ENCODE measurements around the gene FNDC3B. TPM values are rescaled to one million over a fixed set of nuclear protein-coding genes. Genes with fewer than 3 reads are reported as not detected.
A peak's percentile ranks its signal among the peaks of the same experiment; 100 is the strongest.

FNDC3B gene
- total and polyA plus RNA-seq, 12 donors: 9.7 to 118 (median 85.0) TPM

- peak; percentile 50 to 85 (median 75) for TF ChIP-seq CTCF (IDR thresholded peaks at IDR 0.05)
- Histone ChIP-seq H3K36me3 (peaks cover 0 to 100% (median 66%) of the 10 kb centered on the region in 9 donors), H3K4me1 (no peaks in the 10 kb centered on the region), H3K9me3 (no peaks in the 10 kb centered on the region), H3K4me3 (no peak overlapping the region), H3K27me3 (no peaks in the 10 kb centered on the region), H3K27ac (peak overlapping the region in 1 of 10 donors; percentile 26)
- WGBS, 2 donors: 42 to 45% methylated on average over 4 of the region's 4 CpGs
- intact Hi-C loops (cut with DNase I): loop anchor here in 5 of 10 donors (10.0 kb wide), 3 partner anchors 133 to 697 kb away; partner anchors contain the start of gene FNDC3B (in 1 of the 5)
- DNase-seq (no peak), ATAC-seq (peak; percentile 54 to 78 (median 68))
Measured at GRCh38 chr3:172341482-172342059, 302.2 kb downstream of the FNDC3B start.

GRCh38 chr3:172342097-172342659 is 302.8 kb downstream of the FNDC3B start:
- ATAC-seq: peak in 2 of 8 donors; percentile 31 to 33
- peaks cover 0 to 100% (median 68%) of the 10 kb centered on the region in 9 donors for H3K36me3 ChIP-seq
- no peaks in the 10 kb centered on the region for H3K9me3 ChIP-seq
- H3K4me3 ChIP-seq: no peak overlapping the region
- WGBS, 2 donors: 80 to 84% methylated on average over 3 of the region's 3 CpGs
- intact Hi-C loops (cut with DNase I): loop anchor here in 5 of 10 donors (10.0 kb wide), 3 partner anchors 133 to 697 kb away; partner anchors contain the start of gene FNDC3B (in 1 of the 5)
- no peak overlapping the region for H3K27ac ChIP-seq
- H3K27me3 ChIP-seq: no peaks in the 10 kb centered on the region
- H3K4me1 ChIP-seq: no peaks in the 10 kb centered on the region
- DNase-seq: no peak
- no peak for TF ChIP-seq CTCF (IDR thresholded peaks at IDR 0.05)

GRCh38 chr3:172343117-172343516 is 303.7 kb downstream of the FNDC3B start:
- Histone ChIP-seq H3K9me3 (no peaks in the 10 kb centered on the region), H3K27ac (no peak overlapping the region), H3K36me3 (peaks cover 0 to 100% (median 70%) of the 10 kb centered on the region in 9 donors), H3K4me1 (no peaks in the 10 kb centered on the region), H3K4me3 (no peak overlapping the region), H3K27me3 (no peaks in the 10 kb centered on the region)
- no peak for DNase-seq
- no peak for TF ChIP-seq CTCF (IDR thresholded peaks at IDR 0.05)
- intact Hi-C loops (cut with DNase I): loop anchor here in 5 of 10 donors (10.0 kb wide), 3 partner anchors 132 to 698 kb away; partner anchors contain the start of gene FNDC3B (in 1 of the 5)
- ATAC-seq: no peak
- 91 to 95% methylated on average over 3 of the region's 3 CpGs for WGBS, 2 donors

- TF ChIP-seq CTCF (IDR thresholded peaks at IDR 0.05): no peak
- intact Hi-C loops (cut with DNase I): loop anchor here in 5 of 10 donors (10.0 kb wide), 3 partner anchors 131 to 699 kb away; partner anchors contain the start of gene FNDC3B (in 1 of the 5)
- Histone ChIP-seq H3K4me3 (no peak overlapping the region), H3K27me3 (no peaks in the 10 kb centered on the region), H3K27ac (no peak overlapping the region), H3K9me3 (no peaks in the 10 kb centered on the region), H3K36me3 (peaks cover 0 to 100% (median 77%) of the 10 kb centered on the region in 9 donors), H3K4me1 (peaks cover 0 to 3% (median 0%) of the 10 kb centered on the region in 9 donors)
- DNase-seq (no peak), ATAC-seq (no peak)
- 95 to 96% methylated on average over 12 of the region's 12 CpGs for WGBS, 2 donors
Measured at GRCh38 chr3:172343979-172344378, 304.6 kb downstream of the FNDC3B start.

Measured in heart right ventricle (tissue), 16 donors.